H1 (cell line): ENCODE results near the gene SYTL5. TPM values are rescaled to one million over a fixed set of nuclear protein-coding genes. Genes with fewer than 3 reads are reported as not detected.

ENCODE experiments used
- CEBPB ChIP-seq: IDR thresholded peaks from 2 replicates; pipeline ENCODE4 v1.6.1; 2012; ENCODE audit warnings: low read depth, low read length
- CREB1 ChIP-seq: IDR thresholded peaks from 2 replicates; pipeline ENCODE4 v1.6.1; 2012; ENCODE audit warnings: inconsistent platforms
- EGR1 ChIP-seq: IDR thresholded peaks from 2 replicates; pipeline ENCODE4 v1.6.1; 2011; ENCODE audit warnings: low read depth, low read length, borderline replicate concordance
- KDM1A ChIP-seq: fragments of 200-600, 300-600 bp; sonication (generic); IDR thresholded peaks from 2 replicates; pipeline ENCODE4 v1.7.1; 2016; ENCODE audit warnings: mild to moderate bottlenecking, low read length, borderline replicate concordance
- KDM4A ChIP-seq: IDR thresholded peaks from one replicate; pipeline ENCODE4 v1.7.1; 2012; ENCODE audit warnings: low read depth, mild to moderate bottlenecking, moderate library complexity, low read length, inconsistent platforms; ENCODE audit not compliant: severe bottlenecking
- MAFK ChIP-seq: IDR thresholded peaks from 2 replicates; pipeline ENCODE4 v1.6.1; 2012; ENCODE audit warnings: low read depth, mild to moderate bottlenecking, improper control_type of control experiment, low read length
- RFX5 ChIP-seq: IDR thresholded peaks from 2 replicates; pipeline ENCODE4 v1.6.1; 2011; ENCODE audit warnings: low read depth, low read length, improper control_type of control experiment, borderline replicate concordance
- RNF2 ChIP-seq: fragments of 200-900, 300-1000 bp; sonication (generic); IDR thresholded peaks from 2 replicates; pipeline ENCODE4 v1.7.1; 2016; ENCODE audit warnings: borderline replicate concordance, low read depth, mild to moderate bottlenecking, antibody characterized with exemption, low read length; ENCODE audit not compliant: poor library complexity, severe bottlenecking; ENCODE audit errors: missing control alignments
- polyA plus RNA-seq, 7 experiments: library from polyadenylated mRNA; depleted of rRNA in 3 of 7; stranded (reverse) in 5 of 7; unstranded in 2 of 7; fragments of >200 nt in 5 of 7; fragments of 200-250 nt in 2 of 7; gene quantifications; 1 replicate in 5 of 7; 2 replicates in 1 of 7; 4 replicates in 1 of 7; pipeline versions ENCODE4 v1.2.1 to v1.2.3, GENCODE V29; 2011 to 2013; ENCODE audit warnings: missing spikeins in 2 of 7, mixed read lengths in 2 of 7
- total RNA-seq: library from RNA; stranded (reverse); fragmentation: NEBNext Ultra II Directional; extraction: Animal tissue kit (Norgen Biotek cat#: 25700); gene quantifications from 2 replicates; pipeline ENCODE4 v1.2.1, GENCODE V29; 2021
- TF ChIP-seq, protein P1 (sequence below): fragments of 300-600 bp; sonication (generic); IDR thresholded peaks from 2 replicates; pipeline ENCODE4 v1.7.1; 2012; ENCODE audit warnings: low read length, moderate library complexity, mild to moderate bottlenecking, inconsistent platforms; ENCODE audit not compliant: insufficient replicate concordance
- TF ChIP-seq, protein P2 (sequence below): IDR thresholded peaks from 2 replicates; pipeline ENCODE4 v1.6.1; 2011; ENCODE audit warnings: low read depth, mild to moderate bottlenecking, low read length; ENCODE audit not compliant: insufficient read depth

Gene SYTL5
- total and polyA plus RNA-seq, 2 of the 8 experiments (the other 6 are each of a cell fraction or from before 2014, with no cell fraction given): 0.15 to 0.52 TPM

DNA sequence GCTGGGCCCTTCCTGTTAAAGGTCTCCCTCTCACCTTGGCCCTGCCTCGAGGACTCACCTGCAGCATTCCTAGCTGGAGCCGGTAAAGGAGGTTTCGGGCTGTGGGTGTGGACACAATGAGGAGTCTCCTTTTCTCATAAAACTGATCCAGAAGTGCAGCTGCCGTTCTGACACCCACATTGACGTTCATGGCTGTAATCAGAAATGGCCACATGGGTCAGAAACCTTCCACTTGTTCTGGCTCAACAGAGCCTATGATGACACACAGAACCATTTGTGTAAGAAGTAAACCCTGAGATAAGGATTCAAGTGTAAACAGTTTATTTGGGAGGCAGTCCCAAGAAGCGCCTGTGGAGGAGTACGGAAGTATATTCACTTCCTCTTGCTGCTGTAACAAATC is 150.5 kb downstream of the SYTL5 start (continued):
- TF ChIP-seq, protein P1, sequence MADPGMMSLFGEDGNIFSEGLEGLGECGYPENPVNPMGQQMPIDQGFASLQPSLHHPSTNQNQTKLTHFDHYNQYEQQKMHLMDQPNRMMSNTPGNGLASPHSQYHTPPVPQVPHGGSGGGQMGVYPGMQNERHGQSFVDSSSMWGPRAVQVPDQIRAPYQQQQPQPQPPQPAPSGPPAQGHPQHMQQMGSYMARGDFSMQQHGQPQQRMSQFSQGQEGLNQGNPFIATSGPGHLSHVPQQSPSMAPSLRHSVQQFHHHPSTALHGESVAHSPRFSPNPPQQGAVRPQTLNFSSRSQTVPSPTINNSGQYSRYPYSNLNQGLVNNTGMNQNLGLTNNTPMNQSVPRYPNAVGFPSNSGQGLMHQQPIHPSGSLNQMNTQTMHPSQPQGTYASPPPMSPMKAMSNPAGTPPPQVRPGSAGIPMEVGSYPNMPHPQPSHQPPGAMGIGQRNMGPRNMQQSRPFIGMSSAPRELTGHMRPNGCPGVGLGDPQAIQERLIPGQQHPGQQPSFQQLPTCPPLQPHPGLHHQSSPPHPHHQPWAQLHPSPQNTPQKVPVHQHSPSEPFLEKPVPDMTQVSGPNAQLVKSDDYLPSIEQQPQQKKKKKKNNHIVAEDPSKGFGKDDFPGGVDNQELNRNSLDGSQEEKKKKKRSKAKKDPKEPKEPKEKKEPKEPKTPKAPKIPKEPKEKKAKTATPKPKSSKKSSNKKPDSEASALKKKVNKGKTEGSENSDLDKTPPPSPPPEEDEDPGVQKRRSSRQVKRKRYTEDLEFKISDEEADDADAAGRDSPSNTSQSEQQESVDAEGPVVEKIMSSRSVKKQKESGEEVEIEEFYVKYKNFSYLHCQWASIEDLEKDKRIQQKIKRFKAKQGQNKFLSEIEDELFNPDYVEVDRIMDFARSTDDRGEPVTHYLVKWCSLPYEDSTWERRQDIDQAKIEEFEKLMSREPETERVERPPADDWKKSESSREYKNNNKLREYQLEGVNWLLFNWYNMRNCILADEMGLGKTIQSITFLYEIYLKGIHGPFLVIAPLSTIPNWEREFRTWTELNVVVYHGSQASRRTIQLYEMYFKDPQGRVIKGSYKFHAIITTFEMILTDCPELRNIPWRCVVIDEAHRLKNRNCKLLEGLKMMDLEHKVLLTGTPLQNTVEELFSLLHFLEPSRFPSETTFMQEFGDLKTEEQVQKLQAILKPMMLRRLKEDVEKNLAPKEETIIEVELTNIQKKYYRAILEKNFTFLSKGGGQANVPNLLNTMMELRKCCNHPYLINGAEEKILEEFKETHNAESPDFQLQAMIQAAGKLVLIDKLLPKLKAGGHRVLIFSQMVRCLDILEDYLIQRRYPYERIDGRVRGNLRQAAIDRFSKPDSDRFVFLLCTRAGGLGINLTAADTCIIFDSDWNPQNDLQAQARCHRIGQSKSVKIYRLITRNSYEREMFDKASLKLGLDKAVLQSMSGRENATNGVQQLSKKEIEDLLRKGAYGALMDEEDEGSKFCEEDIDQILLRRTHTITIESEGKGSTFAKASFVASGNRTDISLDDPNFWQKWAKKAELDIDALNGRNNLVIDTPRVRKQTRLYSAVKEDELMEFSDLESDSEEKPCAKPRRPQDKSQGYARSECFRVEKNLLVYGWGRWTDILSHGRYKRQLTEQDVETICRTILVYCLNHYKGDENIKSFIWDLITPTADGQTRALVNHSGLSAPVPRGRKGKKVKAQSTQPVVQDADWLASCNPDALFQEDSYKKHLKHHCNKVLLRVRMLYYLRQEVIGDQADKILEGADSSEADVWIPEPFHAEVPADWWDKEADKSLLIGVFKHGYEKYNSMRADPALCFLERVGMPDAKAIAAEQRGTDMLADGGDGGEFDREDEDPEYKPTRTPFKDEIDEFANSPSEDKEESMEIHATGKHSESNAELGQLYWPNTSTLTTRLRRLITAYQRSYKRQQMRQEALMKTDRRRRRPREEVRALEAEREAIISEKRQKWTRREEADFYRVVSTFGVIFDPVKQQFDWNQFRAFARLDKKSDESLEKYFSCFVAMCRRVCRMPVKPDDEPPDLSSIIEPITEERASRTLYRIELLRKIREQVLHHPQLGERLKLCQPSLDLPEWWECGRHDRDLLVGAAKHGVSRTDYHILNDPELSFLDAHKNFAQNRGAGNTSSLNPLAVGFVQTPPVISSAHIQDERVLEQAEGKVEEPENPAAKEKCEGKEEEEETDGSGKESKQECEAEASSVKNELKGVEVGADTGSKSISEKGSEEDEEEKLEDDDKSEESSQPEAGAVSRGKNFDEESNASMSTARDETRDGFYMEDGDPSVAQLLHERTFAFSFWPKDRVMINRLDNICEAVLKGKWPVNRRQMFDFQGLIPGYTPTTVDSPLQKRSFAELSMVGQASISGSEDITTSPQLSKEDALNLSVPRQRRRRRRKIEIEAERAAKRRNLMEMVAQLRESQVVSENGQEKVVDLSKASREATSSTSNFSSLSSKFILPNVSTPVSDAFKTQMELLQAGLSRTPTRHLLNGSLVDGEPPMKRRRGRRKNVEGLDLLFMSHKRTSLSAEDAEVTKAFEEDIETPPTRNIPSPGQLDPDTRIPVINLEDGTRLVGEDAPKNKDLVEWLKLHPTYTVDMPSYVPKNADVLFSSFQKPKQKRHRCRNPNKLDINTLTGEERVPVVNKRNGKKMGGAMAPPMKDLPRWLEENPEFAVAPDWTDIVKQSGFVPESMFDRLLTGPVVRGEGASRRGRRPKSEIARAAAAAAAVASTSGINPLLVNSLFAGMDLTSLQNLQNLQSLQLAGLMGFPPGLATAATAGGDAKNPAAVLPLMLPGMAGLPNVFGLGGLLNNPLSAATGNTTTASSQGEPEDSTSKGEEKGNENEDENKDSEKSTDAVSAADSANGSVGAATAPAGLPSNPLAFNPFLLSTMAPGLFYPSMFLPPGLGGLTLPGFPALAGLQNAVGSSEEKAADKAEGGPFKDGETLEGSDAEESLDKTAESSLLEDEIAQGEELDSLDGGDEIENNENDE: no peak
- TF ChIP-seq RNF2 (no peak), MAFK (no peak), RFX5 (no peak), CEBPB (no peak), KDM1A (no peak), EGR1 (no peak), CREB1 (no peak), KDM4A (no peak)
- TF ChIP-seq, protein P2, sequence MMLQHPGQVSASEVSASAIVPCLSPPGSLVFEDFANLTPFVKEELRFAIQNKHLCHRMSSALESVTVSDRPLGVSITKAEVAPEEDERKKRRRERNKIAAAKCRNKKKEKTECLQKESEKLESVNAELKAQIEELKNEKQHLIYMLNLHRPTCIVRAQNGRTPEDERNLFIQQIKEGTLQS: no peak
